Activated CD4-positive, CD25-positive, alpha-beta regulatory T cell (primary cell): ENCODE measurements around the gene MYADM.
"Not testable (repeated sequence)": the region's sequence is repeated elsewhere in the genome, so short reads cannot be mapped to it uniquely, and the experiment has no call there.

Experiments used
- DNase-seq, 4 experiments: peaks; one replicate each; lab custom pipeline; 2025; lab: John Stamatoyannopoulos, UW

Gene MYADM

DNA sequence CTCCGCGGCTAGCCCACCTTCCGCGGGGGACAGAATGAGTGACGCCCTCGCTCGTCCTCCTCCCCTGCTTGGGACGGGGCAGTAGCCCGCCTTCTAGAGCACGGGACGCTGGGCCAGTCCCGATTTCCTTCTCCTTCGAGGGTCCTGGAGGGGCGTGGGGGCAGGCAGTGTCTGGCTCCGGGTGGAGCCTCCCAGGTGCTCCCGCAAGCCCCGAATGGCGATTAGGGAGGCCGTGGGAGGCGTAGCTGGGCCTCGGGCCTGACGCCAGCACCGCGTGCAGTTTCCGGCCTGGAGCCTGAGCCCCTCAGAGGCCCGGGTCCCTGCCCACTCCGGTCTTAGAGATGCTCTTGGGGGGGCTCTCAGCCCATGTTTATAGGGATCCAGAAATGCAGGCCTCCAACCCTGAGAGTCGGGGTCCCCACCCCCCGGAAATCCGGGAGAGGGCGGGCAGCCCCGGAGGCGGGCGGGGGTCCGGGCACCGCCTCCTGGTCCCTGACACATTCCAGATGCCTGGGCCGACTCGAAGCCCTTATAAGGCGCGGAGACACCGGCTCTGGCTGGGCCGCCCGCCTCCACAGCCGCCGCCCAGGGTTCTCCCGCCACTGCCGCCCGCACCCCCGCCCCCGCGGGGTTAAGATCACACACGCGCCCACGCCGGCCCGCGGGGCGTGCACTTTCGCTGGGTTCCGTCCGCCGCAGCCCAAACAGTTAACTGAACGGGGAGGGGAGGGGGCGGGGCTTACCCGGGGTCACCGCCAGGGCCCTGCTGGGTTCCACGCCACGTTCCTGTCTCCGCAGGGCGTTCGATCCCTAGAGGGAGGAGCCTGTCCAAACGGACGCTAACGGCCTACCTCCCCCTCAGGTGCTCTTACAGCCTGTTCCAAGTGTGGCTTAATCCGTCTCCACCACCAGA is 1.5 kb downstream of the MYADM start:
- DNase-seq = peak; percentile 50 to 69 (median 59)

DNA sequence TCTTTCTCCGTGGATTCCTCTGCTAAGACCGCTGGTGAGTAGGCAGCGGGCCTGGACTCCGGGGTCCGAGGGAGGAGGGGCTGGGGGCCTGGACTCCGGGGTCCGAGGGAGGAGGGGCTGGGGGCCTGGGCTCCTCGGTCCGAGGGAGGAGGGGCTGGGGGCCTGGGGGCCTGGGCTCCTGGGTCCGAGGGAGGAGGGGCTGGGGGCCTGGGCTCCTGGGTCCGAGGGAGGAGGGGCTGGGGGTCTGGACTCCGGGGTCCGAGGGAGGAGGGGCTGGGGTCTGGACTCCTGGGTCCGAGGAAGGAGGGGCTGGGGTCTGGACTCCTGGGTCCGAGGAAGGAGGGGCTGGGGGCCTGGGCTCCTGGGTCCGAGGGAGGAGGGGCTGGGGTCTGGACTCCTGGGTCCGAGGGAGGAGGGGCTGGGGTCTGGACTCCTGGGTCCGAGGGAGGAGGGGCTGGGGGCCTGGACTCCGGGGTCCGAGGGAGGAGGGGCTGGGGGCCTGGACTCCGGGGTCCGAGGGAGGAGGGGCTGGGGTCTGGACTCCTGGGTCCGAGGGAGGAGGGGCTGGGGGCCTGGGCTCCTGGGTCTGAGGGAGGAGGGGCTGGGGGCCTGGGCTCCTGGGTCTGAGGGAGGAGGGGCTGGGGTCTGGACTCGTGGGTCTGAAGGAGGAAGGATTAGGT is 2.3 kb downstream of the MYADM start:
- not testable (repeated sequence) for DNase-seq

DNA sequence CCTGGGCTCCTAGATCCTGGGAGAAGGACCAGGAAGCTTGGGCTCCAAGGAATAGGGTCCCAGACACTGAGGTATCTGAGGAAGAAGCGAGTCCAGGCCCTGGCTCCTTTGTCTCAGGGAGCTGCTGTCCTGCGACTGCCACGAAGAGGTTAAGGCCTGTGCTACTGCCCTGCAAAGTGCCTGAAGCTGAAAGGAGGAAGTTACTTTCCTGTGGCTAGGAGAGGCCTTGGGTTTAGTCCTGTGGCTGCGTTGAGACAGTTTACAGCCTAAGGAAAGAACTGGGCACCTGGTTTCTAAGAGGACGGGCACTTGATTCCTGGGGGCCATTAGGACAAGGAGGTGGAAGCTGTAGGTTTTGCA is 2.8 kb downstream of the MYADM start:
- DNase-seq = no peak

DNA sequence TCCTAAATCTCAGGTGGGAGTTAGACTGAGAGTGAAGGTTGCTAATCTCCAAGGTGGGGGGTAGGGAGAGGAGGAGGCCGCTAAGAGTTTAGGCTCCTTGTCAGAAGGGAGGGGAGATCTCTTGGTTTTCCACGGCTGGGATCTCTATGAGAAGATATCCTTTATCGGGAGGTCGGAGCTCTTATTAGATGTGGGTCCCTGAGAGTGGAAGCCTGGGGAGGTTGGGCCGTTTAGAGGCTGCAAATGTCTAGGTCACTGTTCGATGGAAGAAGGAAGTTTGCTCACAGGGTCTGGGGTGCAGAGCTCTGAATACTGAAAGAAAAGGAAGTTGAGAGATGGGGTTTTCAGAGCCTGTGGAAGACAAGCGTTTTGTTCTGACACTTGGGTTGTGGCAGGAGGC is 3.8 kb downstream of the MYADM start:
- DNase-seq = no peak

DNA sequence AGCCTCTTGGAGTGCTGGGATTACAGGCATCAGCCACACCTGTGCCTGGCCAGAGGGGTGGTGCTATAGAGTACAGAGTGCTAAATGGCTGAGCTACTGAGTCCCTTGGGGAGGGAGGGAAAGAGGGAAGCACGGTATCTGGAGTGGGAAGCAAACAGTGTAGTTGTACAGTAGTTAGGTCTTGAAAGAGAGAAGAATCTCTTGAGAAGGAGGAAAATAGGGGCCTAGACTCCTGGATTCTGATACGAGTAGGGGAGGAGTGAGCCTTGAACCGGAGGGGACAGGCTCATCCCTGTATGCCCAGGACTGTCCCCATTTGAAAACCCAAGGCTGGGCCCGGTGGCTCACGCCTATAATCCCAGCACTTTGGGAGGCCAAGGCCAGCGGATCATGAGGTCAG is 5.1 kb downstream of the MYADM start:
- no peak for DNase-seq

DNA sequence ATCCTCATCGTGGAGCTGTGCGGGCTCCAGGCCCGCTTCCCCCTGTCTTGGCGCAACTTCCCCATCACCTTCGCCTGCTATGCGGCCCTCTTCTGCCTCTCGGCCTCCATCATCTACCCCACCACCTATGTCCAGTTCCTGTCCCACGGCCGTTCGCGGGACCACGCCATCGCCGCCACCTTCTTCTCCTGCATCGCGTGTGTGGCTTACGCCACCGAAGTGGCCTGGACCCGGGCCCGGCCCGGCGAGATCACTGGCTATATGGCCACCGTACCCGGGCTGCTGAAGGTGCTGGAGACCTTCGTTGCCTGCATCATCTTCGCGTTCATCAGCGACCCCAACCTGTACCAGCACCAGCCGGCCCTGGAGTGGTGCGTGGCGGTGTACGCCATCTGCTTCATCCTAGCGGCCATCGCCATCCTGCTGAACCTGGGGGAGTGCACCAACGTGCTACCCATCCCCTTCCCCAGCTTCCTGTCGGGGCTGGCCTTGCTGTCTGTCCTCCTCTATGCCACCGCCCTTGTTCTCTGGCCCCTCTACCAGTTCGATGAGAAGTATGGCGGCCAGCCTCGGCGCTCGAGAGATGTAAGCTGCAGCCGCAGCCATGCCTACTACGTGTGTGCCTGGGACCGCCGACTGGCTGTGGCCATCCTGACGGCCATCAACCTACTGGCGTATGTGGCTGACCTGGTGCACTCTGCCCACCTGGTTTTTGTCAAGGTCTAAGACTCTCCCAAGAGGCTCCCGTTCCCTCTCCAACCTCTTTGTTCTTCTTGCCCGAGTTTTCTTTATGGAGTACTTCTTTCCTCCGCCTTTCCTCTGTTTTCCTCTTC is 6.3 kb downstream of the MYADM start:
- DNase-seq = no peak

DNA sequence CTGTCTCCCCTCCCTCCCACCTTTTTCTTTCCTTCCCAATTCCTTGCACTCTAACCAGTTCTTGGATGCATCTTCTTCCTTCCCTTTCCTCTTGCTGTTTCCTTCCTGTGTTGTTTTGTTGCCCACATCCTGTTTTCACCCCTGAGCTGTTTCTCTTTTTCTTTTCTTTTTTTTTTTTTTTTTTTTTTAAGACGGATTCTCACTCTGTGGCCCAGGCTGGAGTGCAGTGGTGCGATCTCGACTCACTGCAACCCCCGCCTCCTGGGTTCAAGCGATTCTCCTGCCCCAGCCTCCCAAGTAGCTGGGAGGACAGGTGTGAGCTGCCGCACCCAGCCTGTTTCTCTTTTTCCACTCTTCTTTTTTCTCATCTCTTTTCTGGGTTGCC is 6.9 kb downstream of the MYADM start:
- no peak for DNase-seq

DNA sequence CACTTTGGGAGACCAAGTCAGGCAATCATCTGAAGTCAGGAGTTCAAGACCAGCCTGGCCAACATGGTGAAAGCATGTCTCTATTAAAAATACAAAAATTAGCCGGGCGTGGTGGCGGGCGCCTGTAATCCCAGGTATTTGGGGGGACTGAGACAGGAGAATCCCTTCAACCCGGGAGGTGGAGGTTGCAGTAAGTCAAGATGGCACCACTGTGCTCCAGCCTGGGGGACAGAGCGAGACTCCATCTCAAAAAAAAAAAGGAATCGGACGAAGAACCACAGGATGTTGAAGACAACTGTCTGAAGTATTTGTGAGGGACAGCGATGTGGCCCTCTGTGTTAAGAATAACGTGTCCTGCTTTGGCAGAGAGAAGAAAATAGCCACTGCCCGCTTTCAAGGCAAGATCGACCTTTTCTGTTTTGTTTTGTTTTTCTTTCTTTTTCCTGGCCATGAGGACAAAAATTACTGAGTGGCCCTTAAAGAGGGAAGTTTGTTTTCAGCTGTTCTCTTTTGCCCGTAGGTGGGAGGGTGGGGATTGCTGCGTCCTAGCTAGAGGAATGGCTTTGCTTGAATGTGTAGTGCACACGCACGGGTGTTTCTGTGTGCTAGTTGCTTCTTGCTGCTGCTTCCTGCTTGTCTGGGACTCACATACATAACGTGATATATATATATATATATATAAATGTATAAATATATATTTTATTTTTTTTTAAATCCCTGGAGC is 8.1 kb downstream of the MYADM start:
- no peak for DNase-seq

DNA sequence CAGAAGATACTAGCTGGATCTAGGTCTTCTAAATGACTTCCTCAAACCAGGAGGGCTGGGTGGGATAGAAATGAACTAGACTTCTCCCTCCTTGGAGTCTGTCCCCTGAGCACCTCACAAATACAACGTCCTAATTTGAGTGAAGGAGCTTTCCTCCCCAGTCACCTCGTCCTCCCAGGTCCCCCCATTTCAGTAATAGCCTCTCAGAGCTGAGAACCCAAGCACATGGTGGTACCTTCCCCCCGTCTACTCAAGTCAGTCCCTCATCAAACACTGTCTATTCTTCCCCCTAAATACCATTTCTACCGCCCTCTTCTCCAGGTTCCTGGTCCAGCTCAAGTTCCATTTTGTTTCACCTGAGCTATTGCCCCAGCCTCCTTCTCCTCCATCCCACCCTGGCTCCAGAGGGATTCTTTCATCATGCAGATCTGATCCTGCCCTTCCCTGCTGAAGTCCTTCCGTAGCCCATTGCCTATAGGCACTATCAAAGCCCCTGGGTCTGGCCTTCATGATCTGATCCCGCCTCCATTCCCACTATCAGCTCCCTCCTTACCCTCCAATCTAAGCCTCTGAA is 9.1 kb downstream of the MYADM start:
- DNase-seq = no peak

DNA sequence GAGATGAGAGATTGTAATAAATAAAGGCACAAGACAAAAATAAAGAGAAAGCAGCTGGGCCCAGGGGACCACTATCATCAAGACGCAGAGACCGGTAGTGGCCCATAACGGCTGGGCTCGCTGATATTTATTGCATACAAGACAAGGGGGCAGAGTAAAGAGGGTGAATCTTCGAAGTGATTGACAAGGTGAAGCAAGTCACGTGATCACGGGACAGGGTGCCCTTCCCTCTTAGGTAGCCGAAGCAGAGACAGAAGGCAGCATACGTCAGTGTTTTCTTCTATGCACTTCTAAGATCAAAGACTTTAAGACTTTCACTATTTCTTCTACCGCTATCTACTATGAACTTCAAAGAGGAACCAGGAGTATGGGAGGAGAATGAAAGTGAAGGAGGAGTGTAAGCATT is 9.7 kb downstream of the MYADM start:
- no peak for DNase-seq

DNA sequence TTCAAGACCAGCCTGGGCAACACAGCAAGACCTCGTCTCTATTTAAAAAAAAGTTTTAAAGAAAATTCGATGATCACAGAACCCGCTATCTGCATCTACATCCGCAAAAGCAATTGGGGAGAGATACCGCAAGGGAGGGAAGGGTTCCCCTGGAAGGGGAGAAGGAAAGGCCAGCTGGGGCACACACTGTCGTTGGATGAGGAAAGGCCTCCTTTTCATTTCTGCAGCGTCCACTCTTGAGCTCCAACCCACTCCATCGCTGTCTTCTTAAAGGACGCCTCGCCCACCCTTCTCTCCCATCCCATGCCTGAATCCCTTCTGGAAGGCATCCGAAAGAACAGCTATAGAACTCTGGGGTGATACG is 11.1 kb downstream of the MYADM start:
- no peak for DNase-seq

DNA sequence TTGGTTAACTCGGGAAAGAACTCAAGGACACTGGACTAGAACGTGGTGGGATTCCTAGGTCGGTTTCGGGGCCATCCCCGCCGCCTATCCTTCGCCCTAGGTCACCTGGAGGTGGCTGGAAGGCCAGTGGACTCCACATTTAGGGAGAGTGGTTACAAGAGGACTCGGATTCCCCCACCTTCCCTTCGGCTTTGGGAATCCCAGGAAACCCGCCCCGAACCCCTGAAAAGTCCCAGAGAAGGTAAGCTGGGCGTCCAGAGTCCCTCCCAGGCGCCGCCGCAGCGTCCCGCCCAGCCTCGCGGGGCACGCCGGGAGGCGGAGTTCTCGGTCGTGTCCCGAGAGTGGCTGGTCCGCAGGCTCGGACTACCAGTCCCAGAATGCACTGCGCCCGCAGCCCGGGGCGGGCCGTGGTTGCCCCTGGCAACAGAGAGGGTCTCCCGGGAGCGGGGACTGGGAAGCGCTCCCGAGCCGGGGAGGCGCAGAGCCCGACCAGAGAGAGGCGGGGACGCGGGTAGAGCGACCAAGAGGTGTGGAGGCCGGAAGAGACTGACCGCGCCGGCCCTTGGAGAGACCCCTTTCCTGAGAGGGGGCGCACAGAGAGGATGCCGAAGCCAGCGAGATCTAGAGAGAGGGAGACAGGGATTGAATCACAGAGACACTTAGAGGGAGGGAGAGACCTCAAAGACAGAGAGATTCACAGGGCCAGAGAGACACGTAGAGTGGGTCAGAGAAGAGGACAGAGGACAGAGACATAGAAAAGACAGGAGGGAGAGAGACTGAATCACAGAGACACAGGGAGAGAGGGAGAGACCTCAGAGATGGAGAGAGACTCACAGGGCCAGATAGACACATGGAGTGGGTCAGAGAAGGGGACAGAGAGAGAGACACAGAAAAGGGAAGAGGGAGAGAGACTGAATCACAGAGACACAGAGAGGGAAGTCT is 11.7 kb downstream of the MYADM start:
- peak; percentile 45 to 63 (median 53) for DNase-seq

DNA sequence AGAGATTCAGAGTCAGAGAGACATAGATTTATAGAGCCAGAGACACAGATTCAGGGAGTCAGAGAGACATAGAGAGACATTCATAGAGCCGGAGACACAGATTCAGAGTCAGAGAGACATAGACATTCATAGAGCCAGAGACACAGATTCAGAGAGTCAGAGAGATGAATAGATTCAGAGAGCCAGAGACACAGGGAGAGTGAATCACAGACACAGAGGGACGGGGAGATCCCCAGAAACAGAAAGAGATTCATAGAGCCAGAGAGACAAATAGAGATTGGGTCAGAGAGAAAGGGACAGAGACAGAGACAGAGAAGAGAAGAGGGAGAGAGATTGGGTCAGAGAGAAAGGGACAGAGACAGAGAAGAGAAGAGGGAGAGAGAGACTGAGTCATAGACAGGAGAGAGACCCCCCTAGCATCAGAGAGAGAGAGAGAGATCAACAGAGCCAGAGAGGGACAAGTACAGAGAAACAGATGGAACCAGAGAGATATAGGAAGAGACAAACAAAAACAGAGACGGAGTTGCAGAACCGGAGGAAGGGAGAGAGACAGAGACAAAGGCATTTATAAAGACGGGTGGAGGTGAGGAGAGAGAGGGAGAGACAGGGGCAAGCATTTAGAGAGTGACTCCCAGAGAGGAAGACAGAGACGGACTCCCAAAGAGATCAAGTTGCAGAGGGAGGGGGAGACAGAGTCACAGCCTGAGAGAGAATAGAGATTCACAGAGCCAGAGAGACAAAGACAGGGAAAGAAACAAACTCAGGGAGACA is 13.2 kb downstream of the MYADM start:
- DNase-seq = no peak

DNA sequence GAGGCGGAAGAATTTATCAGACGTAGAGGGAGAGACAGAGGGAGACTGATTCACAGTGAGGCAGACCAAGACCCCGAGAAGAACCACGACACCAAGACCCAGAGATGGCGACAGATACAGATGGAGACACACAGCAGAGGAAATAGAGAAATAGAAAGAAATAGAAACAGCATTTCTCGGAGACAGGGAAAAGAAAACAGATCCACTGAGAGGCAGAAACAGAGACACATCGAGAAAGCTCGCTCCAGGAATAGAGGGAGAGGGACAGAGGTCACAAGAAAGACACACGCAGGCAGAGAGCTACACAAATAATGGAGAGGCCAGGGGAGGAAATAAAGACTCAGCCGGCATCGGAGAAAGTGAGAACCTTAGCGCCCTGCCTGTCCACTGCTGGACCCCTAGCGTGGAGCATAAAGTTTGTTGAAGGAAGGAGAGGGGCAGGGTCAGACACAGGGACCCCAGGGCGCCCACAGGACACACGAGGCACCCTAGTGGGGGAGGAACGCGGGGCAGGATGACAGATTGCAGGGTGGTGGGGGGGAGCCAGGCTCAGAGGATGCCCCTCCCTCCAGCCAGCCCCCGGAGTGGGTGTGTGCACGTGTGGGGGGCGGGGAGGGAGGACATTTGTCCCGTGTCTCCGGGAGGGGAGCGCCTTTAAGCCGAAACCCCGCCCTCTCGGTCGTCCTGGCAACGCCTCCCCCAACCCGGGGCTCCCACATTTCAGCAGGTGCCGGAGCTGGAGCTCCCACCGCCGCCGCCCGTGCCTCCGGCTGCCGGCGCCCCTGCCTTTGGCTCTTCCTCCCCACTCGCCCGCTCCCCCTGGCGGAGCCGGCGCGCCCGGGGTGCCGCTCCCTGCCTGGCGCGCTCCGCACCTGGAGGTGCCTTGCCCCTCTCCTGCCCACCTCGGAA is 14.1 kb downstream of the MYADM start, which contains the start of gene PRKCG:
TSS of gene PRKCG (plus strand) at position 716 of the 909 bp plus-strand sequence. CDS start 298 bp downstream, outside the sequence.
- peak in 3 of 4 experiments; percentile 14 to 44 (median 38) for DNase-seq

DNA sequence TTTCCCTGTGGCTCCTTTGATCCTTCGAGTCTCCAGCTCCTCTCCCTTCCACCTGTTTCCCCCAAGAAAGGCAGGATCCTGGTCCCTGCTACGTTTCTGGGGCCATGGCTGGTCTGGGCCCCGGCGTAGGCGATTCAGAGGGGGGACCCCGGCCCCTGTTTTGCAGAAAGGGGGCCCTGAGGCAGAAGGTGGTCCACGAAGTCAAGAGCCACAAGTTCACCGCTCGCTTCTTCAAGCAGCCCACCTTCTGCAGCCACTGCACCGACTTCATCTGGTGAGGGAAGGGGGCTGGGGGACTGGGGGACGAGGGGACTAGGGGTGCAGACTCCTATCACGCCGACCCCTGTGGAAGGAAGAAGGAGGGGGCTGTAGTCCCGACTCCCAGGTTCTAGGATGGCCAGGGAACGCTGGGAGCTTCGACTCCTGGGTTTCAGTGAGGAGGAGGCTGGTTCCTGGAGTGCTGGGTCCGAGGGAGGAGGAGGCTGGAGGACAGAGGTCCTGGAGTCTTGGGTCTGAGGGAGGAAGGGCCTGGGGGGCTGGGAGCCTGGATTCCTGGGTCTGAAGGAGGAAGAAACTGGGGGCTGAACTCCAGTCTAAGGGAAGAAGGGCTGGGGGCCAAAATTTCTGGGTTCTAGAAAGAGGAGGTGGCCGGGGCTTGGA is 14.8 kb downstream of the MYADM start:
- DNase-seq = no peak

DNA sequence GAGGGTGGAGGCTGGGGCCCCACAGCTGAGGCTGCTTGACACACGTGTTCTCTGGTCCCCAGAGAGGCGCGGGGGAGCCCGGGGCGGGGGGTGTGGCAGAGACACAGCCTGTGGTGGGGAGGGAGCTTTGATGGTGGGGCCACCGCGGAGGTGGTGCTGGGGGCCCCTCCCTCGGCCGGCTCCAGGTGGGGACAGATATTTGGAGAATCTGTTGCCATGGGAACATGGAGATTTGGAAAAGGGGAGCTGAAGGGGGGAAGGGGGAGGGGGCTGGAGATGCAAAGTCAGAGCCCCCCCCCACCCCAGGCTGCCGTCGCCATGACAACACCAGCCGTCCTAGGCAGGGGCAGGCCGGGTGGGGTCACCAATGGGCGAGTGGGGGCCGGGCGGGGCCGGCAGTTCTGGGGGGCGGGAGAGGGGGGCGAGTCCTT is 15.6 kb downstream of the MYADM start:
- no peak for DNase-seq

DNA sequence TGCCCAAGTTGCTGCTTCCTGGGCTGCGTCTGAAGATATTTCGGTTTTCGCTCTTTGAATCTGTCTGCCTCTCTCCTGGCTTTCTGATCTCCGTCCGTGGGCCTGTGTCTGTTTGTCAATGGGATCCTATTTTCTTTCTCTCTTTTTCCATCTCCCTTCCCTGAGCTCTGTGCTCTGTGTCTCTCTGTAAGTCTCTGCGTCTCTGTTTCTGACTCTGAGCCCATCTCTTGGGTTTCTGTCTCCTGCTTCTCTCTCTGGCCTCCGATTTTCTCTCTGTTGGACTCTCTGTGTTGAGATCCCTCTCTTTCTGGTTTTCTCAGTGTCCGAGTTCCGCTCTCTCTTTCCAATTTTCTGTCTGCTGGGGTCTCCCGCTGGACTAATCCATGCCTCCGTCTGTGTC is 16.1 kb downstream of the MYADM start:
- DNase-seq = no peak

DNA sequence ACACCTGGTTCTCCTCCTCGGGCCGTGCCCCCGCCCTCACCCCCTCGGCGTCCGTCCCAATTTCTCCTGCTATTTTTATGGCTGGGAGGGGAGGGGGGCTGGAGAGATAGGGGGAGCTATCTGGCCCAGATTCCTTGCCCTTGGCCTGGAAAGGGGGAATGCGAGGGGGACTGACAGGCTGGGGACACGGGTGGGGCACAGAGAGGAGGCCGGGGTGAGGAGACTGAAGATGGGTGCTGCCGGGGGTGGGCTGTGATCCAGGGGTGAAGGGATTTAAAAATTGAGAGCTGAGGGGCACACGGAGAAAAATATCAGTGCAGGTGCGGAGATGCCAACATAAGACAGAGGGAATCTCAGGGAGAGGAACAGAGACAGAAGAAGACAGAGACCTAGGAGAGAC is 16.6 kb downstream of the MYADM start:
- DNase-seq = no peak
